Activated CD8-positive, alpha-beta T cell treated with anti-CD3 and anti-CD28 coated beads for 36 hours (primary cell): ENCODE results near the gene SAMD5. TPM values are rescaled to one million over a fixed set of nuclear protein-coding genes. Genes with fewer than 3 reads are reported as not detected.

Experiments
- ATAC-seq: fragments of 200-7000 bp; cut with Tn5 transposase; one replicate; pipeline ENCODE4 v1.10.0; 2021; ENCODE audit warnings: mild to moderate bottlenecking, moderate library complexity
- CTCF ChIA-PET: fragments of 350-600 bp; sonication (Branson Sonifier 250); formaldehyde crosslinking; loops from one replicate; lab custom pipeline; 2021; ENCODE audit warnings: antibody characterized with exemption; lab: Charles Lee
- POLR2A ChIA-PET: fragments of 350-600 bp; sonication (Branson Sonifier 250); formaldehyde crosslinking; loops from one replicate; lab custom pipeline; 2021; ENCODE audit warnings: antibody characterized with exemption; lab: Charles Lee
- DNase-seq: peaks from one replicate; pipeline ENCODE4 v3.0.0-alpha.2; 2020
- H3K27ac Mint-ChIP-seq: one replicate; pipeline ENCODE4 v1.8.0; 2021; ENCODE audit warnings: mild to moderate bottlenecking, mixed read lengths
- H3K27me3 Mint-ChIP-seq: one replicate; pipeline ENCODE4 v1.8.0; 2021; ENCODE audit warnings: mixed read lengths
- H3K36me3 Mint-ChIP-seq: one replicate; pipeline ENCODE4 v1.8.0; 2021; ENCODE audit warnings: low read depth, mixed read lengths
- H3K4me1 Mint-ChIP-seq: one replicate; pipeline ENCODE4 v1.8.0; 2021; ENCODE audit warnings: low read depth, mixed read lengths
- H3K4me3 Mint-ChIP-seq: one replicate; pipeline ENCODE4 v1.8.0; 2021; ENCODE audit warnings: mild to moderate bottlenecking, moderate library complexity, mixed read lengths
- H3K9me3 Mint-ChIP-seq: one replicate; pipeline ENCODE4 v1.8.0; 2021; ENCODE audit warnings: mixed read lengths
- intact Hi-C: fragments of 100-400 bp; cut with micrococcal nuclease; formaldehyde crosslinking; loops from one replicate; pipeline ENCODE4 v1.10.0; 2022
- total RNA-seq, 2 experiments: library from RNA; stranded (reverse); gene quantifications; one replicate each; pipeline ENCODE4 v1.2.3, GENCODE V29; 2021
- TF ChIP-seq, protein P1 (sequence below): fragments of 200-600 bp; IDR thresholded peaks from one replicate; pipeline ENCODE4 v1.8.0; 2022; ENCODE audit warnings: antibody characterized with exemption, mild to moderate bottlenecking

SAMD5 gene
- total RNA-seq, 2 experiments from 2014 or later = not detected

DNA sequence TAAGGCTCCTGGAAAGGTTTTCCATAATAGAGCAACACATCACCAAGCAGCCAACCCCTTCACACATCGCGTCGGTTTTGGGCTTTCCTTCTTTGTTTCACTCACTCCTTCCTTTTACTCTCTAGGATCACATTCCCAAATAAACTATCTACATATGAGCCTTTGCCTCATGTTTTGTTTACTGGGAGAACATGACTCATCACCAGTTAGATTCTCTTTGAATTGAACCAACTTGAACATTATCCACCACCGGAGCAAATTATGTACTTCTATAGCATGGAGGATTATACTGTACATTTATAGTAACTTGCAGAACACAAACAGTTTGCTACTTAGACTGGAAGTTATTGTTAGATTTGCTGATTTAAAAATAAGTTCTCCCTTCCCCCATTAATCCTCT is 41.0 kb downstream of the SAMD5 start:
- intact Hi-C loops = no loop called here
- no peak overlapping the region for H3K27ac Mint-ChIP-seq

DNA sequence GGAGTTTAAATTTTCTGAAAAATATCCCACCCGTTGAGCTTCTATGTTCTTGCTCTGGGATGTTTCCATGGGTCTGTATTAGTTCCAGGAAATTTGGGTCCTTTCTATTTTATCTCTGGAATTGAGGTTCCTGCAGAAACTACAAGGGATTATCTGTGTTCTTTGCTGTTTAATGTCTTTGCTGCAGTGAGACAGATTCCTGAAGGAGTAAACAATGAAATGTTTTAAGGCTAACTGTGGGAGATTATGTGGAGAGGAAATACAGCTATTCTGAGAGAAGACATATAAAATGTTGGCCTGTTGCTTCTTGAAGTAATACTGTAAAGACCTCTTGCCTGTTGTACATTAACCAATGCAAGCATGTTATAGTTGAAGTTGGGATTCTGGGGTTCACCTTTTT is 43.5 kb downstream of the SAMD5 start:
- POLR2A ChIA-PET = no interaction called here
- H3K4me3 Mint-ChIP-seq = no peak overlapping the region
- TF ChIP-seq, protein P1, sequence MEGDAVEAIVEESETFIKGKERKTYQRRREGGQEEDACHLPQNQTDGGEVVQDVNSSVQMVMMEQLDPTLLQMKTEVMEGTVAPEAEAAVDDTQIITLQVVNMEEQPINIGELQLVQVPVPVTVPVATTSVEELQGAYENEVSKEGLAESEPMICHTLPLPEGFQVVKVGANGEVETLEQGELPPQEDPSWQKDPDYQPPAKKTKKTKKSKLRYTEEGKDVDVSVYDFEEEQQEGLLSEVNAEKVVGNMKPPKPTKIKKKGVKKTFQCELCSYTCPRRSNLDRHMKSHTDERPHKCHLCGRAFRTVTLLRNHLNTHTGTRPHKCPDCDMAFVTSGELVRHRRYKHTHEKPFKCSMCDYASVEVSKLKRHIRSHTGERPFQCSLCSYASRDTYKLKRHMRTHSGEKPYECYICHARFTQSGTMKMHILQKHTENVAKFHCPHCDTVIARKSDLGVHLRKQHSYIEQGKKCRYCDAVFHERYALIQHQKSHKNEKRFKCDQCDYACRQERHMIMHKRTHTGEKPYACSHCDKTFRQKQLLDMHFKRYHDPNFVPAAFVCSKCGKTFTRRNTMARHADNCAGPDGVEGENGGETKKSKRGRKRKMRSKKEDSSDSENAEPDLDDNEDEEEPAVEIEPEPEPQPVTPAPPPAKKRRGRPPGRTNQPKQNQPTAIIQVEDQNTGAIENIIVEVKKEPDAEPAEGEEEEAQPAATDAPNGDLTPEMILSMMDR = no peak
- DNase-seq = no peak
- H3K9me3 Mint-ChIP-seq = no peaks in the 10 kb centered on the region
- ATAC-seq = no peak
- H3K36me3 Mint-ChIP-seq = no peaks in the 10 kb centered on the region
- H3K4me1 Mint-ChIP-seq = no peaks in the 10 kb centered on the region
- CTCF ChIA-PET = no interaction called here
- H3K27ac Mint-ChIP-seq = no peak overlapping the region
- H3K27me3 Mint-ChIP-seq = peaks cover 8% of the 10 kb centered on the region
- intact Hi-C loops = no loop called here

More for the DNA sequence above, 41.0 kb downstream of the SAMD5 start:
- Mint-ChIP-seq H3K27me3 (peaks cover 8% of the 10 kb centered on the region), H3K4me1 (no peaks in the 10 kb centered on the region), H3K9me3 (no peaks in the 10 kb centered on the region), H3K4me3 (no peak overlapping the region), H3K36me3 (no peaks in the 10 kb centered on the region)
- DNase-seq = no peak
- no peak for ATAC-seq
- TF ChIP-seq, protein P1 = no peak
- ChIA-PET CTCF (no interaction called here), POLR2A (no interaction called here)

DNA sequence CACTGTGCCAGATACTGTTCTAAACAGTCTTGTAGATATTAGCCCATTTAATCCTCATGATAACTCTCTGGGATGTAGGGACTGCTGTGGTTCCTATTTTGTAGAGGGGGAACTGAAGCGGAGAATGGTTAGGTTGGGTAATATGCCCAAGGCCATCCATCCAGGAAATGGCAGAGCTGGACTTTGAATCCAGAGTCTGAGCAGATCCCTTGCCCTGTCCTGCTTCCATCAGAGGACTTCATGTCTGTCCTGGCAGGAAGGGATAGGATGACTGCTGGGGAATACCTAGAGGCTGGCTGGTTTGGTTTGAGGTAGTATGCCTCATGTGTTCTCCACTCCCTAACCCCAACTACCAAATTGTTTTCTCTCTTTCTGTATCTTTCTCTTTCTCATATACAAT is 44.6 kb downstream of the SAMD5 start:
- Mint-ChIP-seq H3K4me3 (no peak overlapping the region), H3K27me3 (peaks cover 6% of the 10 kb centered on the region), H3K27ac (no peak overlapping the region), H3K4me1 (no peaks in the 10 kb centered on the region), H3K36me3 (no peaks in the 10 kb centered on the region), H3K9me3 (no peaks in the 10 kb centered on the region)
- intact Hi-C loops = no loop called here
- TF ChIP-seq, protein P1 = no peak
- ChIA-PET CTCF (no interaction called here), POLR2A (no interaction called here)
- DNase-seq = no peak
- no peak for ATAC-seq

DNA sequence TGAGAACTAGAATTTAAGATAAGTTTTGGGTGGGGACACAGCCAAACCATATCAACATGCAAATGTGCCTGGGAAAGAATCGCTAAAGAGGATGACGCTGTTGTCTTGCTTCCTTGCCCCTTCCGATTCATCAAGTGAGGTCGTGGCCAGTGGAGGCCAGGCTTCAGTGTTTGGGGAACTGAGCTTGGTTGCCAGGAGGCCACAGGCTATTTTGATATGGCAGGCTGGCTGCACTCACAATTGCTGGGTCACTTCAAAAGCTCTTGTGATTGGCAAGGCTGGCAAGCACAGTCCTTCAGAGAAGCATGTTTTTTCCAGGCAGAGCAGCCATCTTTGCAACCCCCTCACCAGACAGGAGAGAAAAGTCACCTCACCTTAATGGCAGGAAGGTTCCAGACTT is 45.8 kb downstream of the SAMD5 start:
- DNase-seq = no peak
- Mint-ChIP-seq H3K27ac (no peak overlapping the region), H3K27me3 (peaks cover 8% of the 10 kb centered on the region), H3K9me3 (no peaks in the 10 kb centered on the region), H3K4me3 (no peak overlapping the region), H3K36me3 (no peaks in the 10 kb centered on the region), H3K4me1 (no peaks in the 10 kb centered on the region)
- TF ChIP-seq, protein P1 = no peak
- ChIA-PET CTCF (no interaction called here), POLR2A (no interaction called here)
- intact Hi-C loops = no loop called here
- ATAC-seq = no peak

DNA sequence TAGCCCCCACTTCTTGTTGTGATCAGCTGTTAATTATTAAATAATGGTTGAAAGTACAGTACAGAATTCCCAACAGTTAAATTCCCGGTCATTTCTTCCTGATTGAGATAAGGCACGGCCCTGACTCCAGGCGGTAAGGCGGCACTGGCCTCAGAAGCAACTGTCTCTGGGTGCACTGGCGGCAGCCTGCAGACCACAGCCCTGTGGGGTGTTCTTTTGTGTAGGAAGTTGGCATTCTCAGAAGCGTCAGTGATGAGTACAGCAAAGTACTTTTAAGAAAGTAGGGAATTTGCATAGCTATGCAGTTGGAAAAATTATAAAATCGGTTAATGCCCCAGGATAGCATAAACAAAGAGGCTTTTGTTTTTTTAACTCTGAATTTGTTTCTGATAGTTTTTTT is 50.5 kb downstream of the SAMD5 start:
- Mint-ChIP-seq H3K4me1 (no peaks in the 10 kb centered on the region), H3K36me3 (no peaks in the 10 kb centered on the region), H3K4me3 (no peak overlapping the region), H3K27ac (no peak overlapping the region), H3K27me3 (peaks cover 3% of the 10 kb centered on the region), H3K9me3 (no peaks in the 10 kb centered on the region)
- ATAC-seq = no peak
- no peak for DNase-seq
- TF ChIP-seq, protein P1 = no peak
- CTCF ChIA-PET = no interaction called here
- POLR2A ChIA-PET = no interaction called here
- intact Hi-C loops = no loop called here
